PC-3 (cell line): ENCODE results near the gene FRRS1.

ENCODE experiments used
- EZH2 ChIP-seq: fragments of 300-600 bp; sonication (generic); IDR thresholded peaks from one replicate; pipeline ENCODE4 v1.6.1; 2017; ENCODE audit warnings: antibody characterized with exemption, mild to moderate bottlenecking, low read length; ENCODE audit not compliant: unreplicated experiment
- EZH2phosphoT487 ChIP-seq: fragments of 300-600 bp; sonication (generic); IDR thresholded peaks from 2 replicates; pipeline ENCODE4 v1.6.1; 2018; ENCODE audit warnings: mild to moderate bottlenecking, antibody characterized with exemption, low read length, borderline replicate concordance
- TF ChIP-seq, protein P1 (sequence below): fragments of 300-600 bp; sonication (generic); conservative IDR thresholded peaks from 2 replicates; pipeline ENCODE4 v1.5.1; 2017; ENCODE audit warnings: antibody characterized with exemption, low read depth, mild to moderate bottlenecking, low read length

DNA sequence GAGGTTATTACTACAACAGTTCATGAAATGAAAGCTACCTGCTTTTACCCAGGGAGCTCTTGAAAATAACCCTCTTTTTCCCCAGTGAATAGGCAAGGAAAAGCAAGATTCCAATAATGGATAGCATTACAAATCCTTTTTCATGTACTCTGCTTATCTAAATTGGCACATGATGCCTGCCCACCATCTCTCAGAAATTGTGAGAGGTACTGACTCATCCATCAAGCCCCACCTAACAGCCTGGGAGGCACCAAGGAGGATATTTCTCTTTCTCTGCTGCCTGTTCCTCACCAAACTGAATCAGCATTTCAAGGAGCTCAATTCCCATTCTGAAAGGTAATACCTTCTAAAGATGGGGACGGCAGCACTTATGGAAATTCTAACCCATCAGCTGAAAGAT, 86.2 kb downstream of the FRRS1 start:
- TF ChIP-seq, protein P1, sequence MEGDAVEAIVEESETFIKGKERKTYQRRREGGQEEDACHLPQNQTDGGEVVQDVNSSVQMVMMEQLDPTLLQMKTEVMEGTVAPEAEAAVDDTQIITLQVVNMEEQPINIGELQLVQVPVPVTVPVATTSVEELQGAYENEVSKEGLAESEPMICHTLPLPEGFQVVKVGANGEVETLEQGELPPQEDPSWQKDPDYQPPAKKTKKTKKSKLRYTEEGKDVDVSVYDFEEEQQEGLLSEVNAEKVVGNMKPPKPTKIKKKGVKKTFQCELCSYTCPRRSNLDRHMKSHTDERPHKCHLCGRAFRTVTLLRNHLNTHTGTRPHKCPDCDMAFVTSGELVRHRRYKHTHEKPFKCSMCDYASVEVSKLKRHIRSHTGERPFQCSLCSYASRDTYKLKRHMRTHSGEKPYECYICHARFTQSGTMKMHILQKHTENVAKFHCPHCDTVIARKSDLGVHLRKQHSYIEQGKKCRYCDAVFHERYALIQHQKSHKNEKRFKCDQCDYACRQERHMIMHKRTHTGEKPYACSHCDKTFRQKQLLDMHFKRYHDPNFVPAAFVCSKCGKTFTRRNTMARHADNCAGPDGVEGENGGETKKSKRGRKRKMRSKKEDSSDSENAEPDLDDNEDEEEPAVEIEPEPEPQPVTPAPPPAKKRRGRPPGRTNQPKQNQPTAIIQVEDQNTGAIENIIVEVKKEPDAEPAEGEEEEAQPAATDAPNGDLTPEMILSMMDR: no peak
- TF ChIP-seq EZH2 (no peak), EZH2phosphoT487 (no peak)
